K562 treated with DMSO at 1 percent for 48 hours (cell line): Measurements from ENCODE around the gene OR6C3. TPM values are rescaled to one million over a fixed set of nuclear protein-coding genes. Genes with fewer than 3 reads are reported as not detected.

Experiments
- total RNA-seq: library from RNA; unstranded; fragments of 300-600 nt; gene quantifications from 2 replicates; pipeline ENCODE4 v1.2.3, GENCODE V29; 2022; ENCODE audit warnings: low replicate concordance; ENCODE audit errors: extremely low read depth

OR6C3 gene
- total RNA-seq, result not detected in 2 replicates

GRCh38 chr12:55330446-55330845, at the start of gene OR6C3:
TSS of gene OR6C3 (plus strand) at chr12:55330746. CDS start at chr12:55331701, 955 bp downstream.

GRCh38 chr12:55296469-55296868, 34.1 kb upstream of the OR6C3 start, which contains the start of gene OR6C6:
TSS of gene OR6C6 (minus strand) at chr12:55296569. CDS start at chr12:55295232, 1,337 bp downstream.

GRCh38 chr12:55314043-55314442, 16.5 kb upstream of the OR6C3 start, which contains the start of gene OR6C1:
TSS of gene OR6C1 (plus strand) at chr12:55314343. CDS start at chr12:55320600, 6,257 bp downstream.

GRCh38 chr12:55362675-55363074, 32.1 kb downstream of the OR6C3 start, which contains the start of gene OR6C75:
TSS of gene OR6C75 (plus strand) at chr12:55362975. CDS start at chr12:55365111, 2,136 bp downstream.

Other genes with a start within 250 kb of the OR6C3 start
- not detected in 2 replicates for gene OR9K2, start 204.3 kb upstream of the OR6C3 start, total RNA-seq
- gene OR10A7, start 109.7 kb upstream of the OR6C3 start, total RNA-seq, result not detected in 2 replicates
- gene OR6C74, start 86.1 kb upstream of the OR6C3 start, total RNA-seq, result not detected in 2 replicates
- not detected in 2 replicates for gene OR6C6, start 34.2 kb upstream of the OR6C3 start, total RNA-seq
- gene OR6C1, start 16.4 kb upstream of the OR6C3 start, total RNA-seq, result not detected in 2 replicates
- not detected in 2 replicates for gene OR6C75, start 32.2 kb downstream of the OR6C3 start, total RNA-seq
- gene OR6C65, start 69.8 kb downstream of the OR6C3 start, total RNA-seq, result not detected in 2 replicates
- not detected in 2 replicates for gene OR6C76, start 95.5 kb downstream of the OR6C3 start, total RNA-seq
- gene OR6C2, start 113.3 kb downstream of the OR6C3 start, total RNA-seq, result not detected in 2 replicates
- gene OR6C70, start 139.4 kb downstream of the OR6C3 start, total RNA-seq, result not detected in 2 replicates
- gene OR6C68, start 161.6 kb downstream of the OR6C3 start, total RNA-seq, result not detected in 2 replicates
- not detected in 2 replicates for gene OR6C4, start 218.9 kb downstream of the OR6C3 start, total RNA-seq
- gene OR2AP1, start 241.7 kb downstream of the OR6C3 start, total RNA-seq, result not detected in 2 replicates